Dedifferentiated amniotic fluid mesenchymal stem cell (primary cell): ENCODE data around the gene LSM14A.
A peak's percentile ranks its signal among the peaks of the same experiment; 100 is the strongest.
"Not testable (repeated sequence)": the region's sequence is repeated elsewhere in the genome, so short reads cannot be mapped to it uniquely, and the experiment has no call there.

ENCODE experiments used
- DNase-seq: peaks from one replicate; pipeline ENCODE4 v3.0.0-alpha.2; 2016; ENCODE audit errors: extremely low spot score

LSM14A gene

DNA sequence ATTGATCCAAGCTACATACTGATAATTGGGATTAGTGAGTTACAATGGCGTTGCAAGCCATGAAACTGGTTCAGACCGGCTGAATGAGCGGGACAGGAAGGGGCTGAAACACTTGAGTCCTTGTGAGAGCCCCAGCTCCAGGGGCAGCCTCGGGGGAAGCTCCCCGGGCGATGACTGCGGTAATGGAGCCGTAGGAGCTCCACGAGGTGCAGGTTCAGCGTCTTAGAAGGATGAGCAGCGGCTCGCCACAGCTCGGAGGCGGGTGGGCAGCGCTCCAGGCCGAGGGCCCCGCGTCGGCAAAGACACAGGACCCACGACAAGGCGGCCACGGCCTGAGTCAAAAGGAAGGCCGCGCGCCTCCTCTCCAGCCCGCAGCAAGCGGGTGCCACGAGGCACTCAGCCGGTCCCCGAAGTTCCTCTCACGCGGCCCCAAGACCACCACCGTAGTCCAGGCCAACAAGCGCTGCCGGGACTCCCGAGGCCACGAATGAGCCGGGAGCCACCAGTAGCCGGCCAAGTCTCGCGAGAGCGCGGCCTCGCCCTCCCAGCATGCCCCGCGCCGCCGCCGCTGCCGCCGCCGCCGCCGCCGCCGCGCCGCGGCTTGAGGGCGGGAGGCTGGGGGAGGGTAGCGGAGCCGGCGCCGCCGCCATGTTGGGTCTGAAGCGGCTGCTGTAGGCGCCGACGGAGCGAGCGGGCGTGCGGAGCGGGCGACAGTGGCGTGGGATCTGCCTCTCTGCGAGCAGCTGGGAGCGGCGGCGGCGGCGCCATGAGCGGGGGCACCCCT is at the start of gene LSM14A:
Gene LSM14A (plus strand): TSS at position 628 of the 784 bp plus-strand sequence. CDS start 139 bp downstream, at position 767.
- DNase-seq: peak; percentile 88

DNA sequence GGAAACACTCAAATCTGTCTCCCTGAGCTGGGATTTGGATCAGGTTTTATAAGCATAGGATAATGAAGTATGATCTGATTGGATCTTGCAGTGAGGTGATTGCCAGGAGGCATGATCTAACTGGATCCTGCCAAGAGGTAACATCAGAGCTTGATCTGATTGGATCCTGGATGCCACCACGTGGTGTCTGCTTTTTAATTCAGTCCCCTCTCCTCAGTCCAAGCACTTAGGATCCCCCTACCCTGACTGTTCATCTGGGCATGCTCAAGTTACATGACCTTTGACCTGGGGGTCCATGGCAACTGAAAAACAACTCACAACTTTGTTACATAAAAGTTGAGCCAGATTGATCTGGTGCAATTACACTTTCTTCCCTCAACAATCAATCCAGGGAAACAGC is 47.5 kb upstream of the LSM14A start:
- no peak for DNase-seq

DNA sequence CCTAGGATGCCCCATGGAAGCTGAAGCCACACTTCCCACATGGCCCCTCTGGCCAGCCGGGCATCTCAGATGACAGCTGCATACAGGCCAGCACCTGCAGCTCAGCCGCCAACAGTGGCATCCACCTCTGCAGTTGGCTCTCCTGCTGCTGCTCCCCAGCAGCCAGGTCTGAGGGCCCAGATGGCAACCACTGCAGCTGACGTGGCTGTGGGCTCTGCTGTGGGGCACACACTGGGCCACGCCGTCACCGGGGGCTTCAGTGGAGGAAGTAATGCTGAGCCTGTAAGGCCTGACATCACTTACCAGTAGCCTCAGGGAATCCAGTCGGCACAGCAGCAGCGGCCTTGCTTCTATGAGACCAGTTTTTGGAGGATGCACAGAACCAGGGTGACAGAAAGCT is 45.3 kb upstream of the LSM14A start:
- DNase-seq: no peak

DNA sequence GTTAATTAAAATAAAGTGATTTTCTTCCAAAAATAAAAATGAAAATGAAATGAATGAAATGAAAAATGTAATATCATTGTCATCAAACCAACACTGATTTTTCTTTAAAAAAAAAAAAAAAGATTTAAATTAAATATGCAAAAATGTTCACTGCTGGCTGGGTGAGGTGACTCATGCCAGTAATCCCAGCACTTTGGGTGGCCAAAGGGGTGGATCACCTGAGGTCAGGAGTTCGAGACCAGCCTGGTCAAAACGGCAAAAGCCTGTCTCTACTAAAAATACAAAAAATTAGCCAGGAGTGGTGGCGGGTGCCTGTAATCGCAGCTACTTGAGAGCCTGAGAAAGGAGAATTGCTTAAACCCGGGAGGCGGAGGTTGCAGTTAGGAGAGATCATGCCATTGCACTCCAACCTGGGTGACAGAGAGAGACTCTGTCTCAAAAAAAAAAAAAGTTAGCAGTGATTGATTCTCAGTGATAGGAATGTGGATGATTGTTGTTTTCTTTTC is 44.6 kb upstream of the LSM14A start:
- no peak for DNase-seq

DNA sequence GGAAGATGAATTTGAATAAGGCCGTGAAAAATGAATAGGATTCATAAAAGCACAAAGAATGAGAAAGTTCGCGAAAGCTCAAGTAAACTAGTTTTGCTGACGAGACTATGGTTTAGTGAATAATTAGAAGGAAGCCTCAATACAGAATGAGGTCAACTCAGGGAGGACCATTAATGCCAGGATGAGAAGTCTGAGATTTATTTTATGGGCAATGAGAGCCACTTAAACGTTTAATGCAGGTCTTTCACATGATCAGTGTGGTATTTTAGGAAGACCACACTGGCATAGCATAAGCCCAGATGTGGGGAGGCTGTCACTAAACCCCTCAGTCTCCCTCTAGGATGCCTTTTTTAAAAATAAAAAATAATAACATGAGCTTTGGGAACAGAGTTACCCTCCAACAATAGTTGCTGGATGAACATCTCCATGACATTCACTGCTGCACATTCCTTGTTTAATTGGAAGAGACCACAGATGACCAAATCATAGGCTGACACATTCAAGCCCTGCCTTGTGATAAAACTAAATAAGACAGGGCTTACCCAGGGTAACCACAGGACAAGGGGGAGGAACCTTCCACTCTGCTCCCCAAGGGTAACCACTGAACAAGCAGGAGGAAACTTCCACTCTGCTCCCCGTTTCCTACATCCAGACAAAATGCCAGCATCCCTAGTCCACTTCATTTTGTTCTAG is 43.6 kb upstream of the LSM14A start:
- DNase-seq: no peak

DNA sequence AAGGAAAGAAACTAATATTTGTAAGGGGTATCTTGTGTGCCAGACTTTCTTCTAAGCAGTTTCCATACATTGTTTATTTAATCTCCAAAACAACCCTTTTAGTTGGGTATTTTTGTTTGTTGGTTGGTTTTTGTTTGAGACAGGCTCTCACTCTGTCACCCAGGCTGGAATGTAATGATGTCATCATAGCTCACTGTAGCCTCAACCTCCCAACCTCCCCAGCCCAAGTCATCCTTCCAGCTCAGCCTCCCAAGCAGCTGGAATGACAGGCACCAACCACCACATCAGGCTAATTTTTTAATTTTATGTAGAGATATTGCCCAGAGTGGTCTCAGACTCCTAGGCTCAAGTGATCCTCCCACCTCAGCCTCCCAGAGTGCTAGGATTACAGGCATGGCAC is 41.2 kb upstream of the LSM14A start:
- DNase-seq: no peak

DNA sequence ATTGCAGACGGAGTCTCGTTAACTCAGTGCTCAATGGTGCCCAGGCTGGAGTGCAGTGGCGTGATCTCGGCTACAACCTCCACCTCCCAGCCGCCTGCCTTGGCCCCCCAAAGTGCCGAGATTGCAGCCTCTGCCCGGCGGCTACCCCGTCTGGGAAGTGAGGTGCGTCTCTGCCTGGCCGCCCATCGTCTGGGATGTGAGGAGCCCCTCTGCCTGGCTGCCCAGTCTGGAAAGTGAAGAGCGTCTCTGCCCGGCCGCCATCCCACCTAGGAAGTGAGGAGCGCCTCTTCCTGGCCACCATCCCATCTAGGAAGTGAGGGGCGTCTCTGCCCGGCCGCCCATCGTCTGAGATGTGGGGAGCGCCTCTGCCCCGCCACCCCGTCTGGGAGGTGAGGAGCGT is 40.2 kb upstream of the LSM14A start:
- not testable (repeated sequence) for DNase-seq

DNA sequence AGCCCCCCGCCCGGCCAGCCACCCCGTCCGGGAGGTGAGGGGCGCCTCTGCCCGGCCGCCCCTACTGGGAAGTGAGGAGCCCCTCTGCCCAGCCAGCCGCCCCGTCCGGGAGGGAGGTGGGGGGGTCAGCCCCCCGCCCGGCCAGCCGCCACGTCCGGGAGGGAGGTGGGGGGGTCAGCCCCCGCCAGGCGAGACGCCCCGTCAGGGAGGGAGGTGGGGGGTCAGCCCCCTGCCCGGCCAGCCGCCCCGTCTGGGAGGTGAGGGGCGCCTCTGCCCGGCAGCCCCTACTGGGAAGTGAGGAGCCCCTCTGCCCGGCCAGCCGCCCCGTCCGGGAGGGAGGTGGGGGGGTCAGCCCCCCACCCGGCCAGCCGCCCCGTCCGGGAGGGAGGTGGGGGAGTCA is 39.6 kb upstream of the LSM14A start:
- DNase-seq: not testable (repeated sequence)

DNA sequence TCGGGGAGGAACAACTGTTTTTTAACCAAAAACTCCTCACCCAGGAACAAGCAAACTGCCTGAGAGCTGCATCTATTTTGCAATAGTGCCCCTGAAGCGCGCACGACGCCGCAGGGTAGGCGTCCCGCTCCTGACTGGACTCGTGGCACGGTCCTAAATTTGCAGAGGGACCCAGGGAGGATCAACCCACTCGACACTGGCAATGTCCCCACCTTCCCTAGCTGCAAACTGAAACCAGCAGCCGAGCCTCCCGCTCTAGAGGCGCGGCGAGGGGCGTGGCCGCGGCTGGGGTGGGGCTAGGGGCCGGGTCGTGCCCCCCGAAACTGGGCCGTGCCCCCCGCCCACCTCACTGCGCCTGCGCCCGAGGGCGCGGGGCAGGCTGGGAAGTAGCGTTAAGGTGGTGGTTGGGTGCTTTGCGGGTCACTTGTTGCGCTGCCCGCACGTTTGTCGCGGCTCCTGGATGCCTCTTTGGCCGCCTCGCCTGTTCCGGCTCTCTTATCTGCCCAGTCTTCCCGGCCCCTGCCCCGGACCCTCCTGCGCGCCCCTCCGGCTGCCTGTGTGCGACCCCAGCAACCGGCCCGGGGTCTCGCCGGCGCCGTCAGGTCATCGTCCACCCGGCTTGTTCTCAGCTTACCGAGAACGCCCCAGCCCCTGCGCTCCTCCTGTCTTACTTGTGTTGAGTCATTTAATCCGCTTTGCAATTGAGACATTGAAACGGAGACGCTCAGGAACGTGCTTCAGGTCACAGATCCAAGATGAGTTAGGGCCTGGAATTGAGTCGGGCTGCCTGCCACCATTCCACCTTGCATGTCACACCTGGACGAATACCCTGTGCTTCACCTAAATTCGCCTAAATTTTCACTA is 37.9 kb upstream of the LSM14A start:
- DNase-seq: peak; percentile 43

DNA sequence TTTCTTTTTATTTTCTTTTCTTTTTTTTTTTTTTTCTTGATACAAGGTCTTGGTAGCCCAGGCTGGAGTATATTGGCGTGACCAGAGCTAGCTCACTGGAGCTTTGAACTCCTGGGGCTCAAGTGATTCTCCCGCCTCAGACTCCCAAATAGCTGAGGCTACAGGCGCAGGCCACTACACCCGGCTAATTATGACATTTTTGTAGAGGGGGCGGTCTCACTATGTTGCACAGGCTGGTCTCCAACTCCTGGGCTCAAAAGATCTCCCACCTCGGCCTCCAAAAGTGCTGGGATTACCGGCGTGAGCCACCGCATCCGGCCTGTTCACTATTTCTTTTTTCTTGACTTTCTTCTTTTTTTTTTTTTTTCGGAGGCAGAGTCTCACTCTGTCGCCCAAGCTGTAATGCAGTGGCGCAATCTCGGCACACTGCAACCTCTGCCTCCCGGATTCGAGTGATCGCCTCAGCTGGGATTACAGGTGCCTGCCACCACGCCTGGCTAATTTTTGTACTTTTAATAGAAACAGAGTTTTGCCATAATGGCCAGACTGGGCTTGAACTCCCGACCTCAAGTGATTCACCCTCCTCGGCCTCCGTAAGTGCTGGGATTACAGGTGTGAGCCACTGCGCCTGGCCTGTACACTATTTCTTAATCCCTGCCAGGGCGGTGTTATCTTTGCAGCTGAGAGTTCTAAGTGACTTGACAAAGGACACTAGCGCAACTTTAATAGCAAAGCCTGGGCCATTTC is 37.1 kb upstream of the LSM14A start:
- no peak for DNase-seq

DNA sequence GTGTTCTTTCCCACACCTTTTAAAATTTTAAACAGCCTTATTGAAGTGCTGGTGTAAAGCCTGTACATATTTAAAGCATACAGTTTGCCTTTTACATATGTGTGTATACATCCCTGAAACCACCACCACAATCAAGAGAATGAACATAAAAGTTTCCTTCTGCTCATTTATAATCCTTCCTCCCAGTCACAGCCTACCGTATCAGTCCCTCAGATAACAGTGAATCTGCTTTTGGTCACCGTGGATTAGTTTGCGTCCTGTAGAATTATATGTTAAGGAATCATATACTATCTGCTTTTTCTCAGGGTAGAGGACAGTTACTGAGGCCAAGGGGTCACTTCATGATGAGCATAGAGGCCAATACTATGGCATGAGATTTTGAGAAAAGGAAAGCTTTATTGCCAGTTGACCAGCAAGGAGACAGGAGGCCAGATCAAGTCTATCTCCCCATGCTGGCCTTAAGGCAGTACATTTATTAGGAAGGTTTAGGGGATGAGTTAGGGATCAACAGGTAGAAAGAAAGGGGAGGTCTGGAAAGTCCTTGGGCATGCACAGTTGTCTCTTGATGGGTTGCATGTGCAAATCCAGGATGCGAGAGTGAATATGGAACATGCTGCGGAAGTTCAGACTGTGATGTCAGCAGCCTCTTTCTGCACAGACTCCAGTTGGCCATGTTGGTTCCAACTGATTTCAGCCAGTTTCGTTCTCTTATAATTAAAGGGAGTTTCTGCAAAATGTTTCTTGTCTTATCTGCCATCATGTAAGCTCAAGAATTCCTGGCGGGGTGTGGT is 36.3 kb upstream of the LSM14A start:
- DNase-seq: no peak

DNA sequence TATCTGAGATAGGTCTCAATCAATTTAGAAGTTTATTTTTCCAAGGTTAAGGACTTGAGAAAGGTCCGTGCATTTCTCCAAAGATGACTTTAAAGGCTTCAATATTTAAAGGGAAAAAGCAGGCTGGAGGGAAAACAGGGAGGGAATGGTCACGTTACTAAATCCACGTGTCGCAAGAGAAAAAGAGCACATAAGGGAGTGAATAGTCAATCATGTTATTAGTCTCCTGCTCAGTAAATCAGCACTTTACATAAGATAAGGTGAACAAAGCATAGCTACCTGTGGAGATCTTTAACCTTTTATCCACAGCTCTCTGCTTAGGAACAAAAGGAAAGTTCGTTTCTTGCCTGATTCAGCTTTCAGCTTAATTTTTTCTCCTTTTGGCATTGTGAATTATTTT is 31.3 kb upstream of the LSM14A start:
- no peak for DNase-seq

DNA sequence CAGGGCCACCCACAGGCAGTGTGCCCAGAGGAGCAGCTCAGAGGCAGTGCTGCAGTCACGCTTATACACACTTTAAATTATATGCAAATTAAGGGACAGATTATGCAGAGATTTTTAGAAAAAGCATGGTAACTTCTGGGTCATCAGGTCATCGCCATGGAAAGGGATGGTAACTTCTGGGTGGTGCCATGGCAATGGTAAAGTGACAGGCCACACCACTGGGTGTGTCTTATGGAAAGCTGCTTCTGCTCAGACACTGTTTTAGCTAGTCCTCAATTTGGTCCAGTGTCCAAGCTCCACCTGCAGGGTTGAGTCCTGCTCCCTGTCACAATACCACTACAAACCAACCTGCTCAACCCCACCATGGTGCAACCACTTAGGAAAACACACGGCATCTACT is 29.9 kb upstream of the LSM14A start:
- no peak for DNase-seq

DNA sequence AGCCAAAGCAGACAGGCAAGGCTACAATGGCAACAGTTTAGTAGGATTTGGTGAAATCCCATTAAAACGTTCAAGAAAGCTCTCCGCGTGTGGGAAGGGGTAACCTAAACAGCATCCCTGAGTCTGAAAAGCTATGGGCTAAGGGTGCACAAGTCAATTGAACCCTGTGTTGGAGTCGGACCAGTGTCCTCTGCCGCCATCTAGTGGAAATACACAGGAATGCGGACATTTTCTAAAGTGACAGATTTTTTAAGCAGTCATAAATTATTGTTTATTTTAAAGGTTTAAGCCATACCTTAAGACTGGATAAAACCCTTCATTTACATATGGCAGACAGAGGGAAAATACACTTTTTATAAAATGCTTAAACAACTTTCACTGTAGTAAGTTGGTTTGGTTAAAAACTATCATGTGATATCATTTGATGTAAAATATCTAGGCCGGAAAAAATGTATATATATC is 26.5 kb upstream of the LSM14A start:
- peak; percentile 54 for DNase-seq

DNA sequence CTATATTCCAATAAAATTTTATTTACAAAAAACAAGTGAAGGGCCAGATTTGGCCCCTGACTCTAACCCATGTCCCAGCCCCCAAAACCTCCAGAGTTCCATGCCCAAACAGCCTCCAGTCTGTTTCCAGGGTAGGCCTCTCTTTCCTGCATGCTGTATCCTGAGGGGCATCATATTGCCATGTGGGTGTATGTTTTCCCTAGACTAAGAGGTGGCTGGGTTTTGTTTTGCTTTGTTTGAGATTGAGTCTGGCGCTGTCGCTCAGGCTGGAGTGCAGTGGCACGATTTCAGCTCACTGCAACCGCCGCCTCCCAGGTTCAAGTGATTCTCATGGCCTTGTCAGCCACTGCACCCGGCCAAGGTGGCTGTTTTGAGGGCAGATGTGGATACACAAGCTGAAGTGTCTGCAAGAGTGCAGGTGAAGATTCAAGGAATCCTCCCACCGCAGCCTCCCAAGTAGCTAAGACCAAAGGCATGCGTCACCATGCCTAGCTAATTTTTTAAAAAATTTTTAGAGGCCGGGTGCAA is 23.6 kb upstream of the LSM14A start:
- DNase-seq: no peak

DNA sequence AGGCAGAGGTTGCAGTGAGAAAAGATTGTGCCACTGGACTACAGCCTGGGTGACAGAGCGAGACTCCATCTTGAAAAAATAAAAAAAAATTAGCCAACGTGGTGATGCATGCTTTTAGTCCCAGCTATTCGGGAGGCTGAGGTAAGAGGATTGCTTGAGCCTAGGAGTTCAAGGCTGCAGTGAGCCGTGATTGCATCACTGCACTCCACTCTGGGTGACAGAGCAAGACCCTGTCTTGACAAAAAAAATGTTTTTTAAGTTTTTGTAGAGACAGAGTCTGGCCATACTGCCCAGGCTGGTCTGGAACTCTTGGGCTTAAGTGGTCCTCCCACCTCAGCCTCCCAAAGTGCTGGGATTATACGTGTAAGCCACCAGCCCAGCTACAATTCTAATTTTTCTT is 22.4 kb upstream of the LSM14A start:
- DNase-seq: no peak

DNA sequence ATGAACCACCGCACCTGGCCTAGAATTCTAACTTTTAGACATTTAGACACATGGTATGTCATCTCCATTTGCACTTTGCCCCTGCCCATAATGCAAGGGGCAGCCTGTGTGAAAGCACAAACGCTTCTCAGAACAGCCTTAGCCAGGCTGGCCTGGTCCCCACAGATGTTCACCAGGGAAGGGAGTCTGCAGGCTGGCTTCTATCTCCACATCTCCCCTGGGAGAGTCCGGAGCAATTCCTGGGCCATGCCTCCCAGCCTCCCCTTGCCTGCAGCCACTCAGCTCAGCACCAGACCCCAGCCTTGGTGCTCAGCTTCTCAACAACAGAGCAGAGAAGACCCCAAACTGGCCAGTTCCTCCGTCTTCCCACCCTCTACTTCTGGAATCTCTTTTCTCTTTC is 21.7 kb upstream of the LSM14A start:
- DNase-seq: no peak

DNA sequence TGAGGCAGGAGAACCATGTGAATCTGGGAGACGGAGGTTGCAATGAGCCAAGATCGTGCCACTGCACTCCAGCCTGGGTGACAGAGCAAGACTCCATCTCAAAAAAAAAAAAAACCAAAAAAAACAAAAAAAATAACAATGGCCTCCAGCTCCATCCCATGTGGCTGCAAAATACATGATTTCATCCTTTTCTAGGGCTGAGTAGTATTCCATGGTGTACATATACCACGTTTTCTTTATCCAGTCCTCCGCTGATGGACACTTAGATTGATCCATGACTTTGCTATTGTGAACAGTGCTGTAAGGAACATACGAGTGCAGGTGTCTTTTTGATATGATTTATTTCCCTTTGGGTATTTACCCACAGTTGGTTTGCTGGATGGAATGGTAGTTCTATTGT is 20.9 kb upstream of the LSM14A start:
- DNase-seq: no peak

DNA sequence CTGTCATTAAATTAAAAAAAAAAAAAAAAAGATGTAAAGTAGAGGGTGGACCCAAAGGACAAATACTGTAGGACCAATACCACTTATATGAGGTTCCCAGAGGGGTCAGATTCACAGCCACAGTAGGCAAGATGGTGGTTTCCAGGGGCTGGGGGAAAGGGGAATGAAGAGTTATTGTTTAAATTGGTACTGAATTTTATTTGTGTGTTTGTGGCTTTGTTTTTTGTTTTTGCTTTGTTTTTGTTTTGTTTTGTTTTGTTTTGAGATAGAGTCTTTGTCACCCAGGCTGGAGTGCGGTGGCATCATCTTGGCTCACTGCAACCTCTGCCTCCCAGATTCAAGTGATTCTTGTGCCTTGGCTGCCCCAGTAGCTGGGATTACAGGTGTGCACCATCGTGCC is 17.9 kb upstream of the LSM14A start:
- no peak for DNase-seq

DNA sequence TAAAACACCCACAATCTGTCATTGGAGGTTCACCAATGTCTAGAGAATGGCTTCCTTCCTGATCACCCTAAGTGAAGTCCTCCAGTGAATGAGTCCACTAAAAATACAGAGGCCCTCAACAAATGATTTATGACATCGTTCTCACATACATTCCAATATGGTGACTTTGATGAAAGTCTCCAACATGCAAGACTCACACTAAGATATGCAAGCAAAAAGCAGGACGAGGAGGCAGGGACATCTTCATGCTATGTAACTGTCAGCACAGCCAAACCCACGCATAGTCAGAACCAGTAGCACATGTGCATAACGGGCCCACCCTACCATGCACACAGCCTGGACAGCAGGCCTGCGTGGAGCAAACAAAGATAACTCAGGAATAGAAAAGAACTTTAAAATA is 16.6 kb upstream of the LSM14A start:
- DNase-seq: no peak
